Activated naive CD8-positive, alpha-beta T cell (primary cell): Measurements from ENCODE around the gene KRTAP5-4.
A peak's percentile ranks its signal among the peaks of the same experiment; 100 is the strongest.
"Not testable (repeated sequence)": the region's sequence is repeated elsewhere in the genome, so short reads cannot be mapped to it uniquely, and the experiment has no call there.

Experiments used
- H3K27ac Mint-ChIP-seq: one replicate; pipeline ENCODE4 v1.8.0; 2021; ENCODE audit warnings: mixed read lengths
- H3K27me3 Mint-ChIP-seq: one replicate; pipeline ENCODE4 v1.8.0; 2021; ENCODE audit warnings: mixed read lengths
- H3K36me3 Mint-ChIP-seq: one replicate; pipeline ENCODE4 v1.8.0; 2021; ENCODE audit warnings: mixed read lengths
- H3K4me1 Mint-ChIP-seq: one replicate; pipeline ENCODE4 v1.8.0; 2021; ENCODE audit warnings: low read depth, mixed read lengths
- H3K4me3 Mint-ChIP-seq: one replicate; pipeline ENCODE4 v1.8.0; 2021; ENCODE audit warnings: mild to moderate bottlenecking, mixed read lengths
- H3K9me3 Mint-ChIP-seq: one replicate; pipeline ENCODE4 v1.8.0; 2021; ENCODE audit warnings: low read depth, mixed read lengths

The KRTAP5-4 gene

GRCh38 chr11:1584661-1585370 lies 37.1 kb downstream of the KRTAP5-4 start, which contains the start of gene KRTAP5-1:
KRTAP5-1 (minus strand) TSS chr11:1585283; CDS start chr11:1585249, 34 bp downstream.
- H3K27me3 Mint-ChIP-seq, H3K27ac Mint-ChIP-seq, H3K9me3 Mint-ChIP-seq, H3K36me3 Mint-ChIP-seq, H3K4me3 Mint-ChIP-seq: not testable (repeated sequence)
- peaks cover 21% of the 10 kb centered on the region for H3K4me1 Mint-ChIP-seq

GRCh38 chr11:1582909-1583308 lies 39.0 kb downstream of the KRTAP5-4 start:
- H3K4me1 Mint-ChIP-seq, result peaks cover 12% of the 10 kb centered on the region
- H3K27me3 Mint-ChIP-seq, result not testable (repeated sequence)

DNA sequence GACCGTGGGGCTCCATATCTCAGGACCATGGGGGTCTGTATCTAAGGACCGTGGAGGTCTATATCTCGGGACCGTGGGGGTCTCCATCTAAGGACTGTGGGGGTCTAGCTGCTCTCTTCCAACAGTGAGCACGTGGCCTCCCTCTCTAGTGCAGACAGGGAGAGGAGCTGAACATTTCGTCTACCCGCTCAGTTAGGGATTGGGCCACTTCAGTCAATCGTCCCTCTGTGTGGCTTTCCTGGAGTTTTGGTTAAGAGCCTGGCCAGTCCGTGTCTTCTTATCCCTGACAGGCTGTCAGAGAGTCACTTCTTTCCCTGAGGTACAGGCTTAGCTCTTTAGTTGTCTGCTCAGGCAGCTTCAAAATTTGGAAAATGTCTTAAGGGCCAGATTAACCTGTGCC lies 40.0 kb downstream of the KRTAP5-4 start:
- peaks cover 2% of the 10 kb centered on the region for H3K27me3 Mint-ChIP-seq
- H3K9me3 Mint-ChIP-seq, result peaks cover 8% of the 10 kb centered on the region
- no peak overlapping the region for H3K4me3 Mint-ChIP-seq
- H3K36me3 Mint-ChIP-seq, result peaks cover 3% of the 10 kb centered on the region
- no peak overlapping the region for H3K27ac Mint-ChIP-seq
- peaks cover 12% of the 10 kb centered on the region for H3K4me1 Mint-ChIP-seq

More at GRCh38 chr11:1582909-1583308, 39.0 kb downstream of the KRTAP5-4 start:
- H3K36me3 Mint-ChIP-seq, H3K27ac Mint-ChIP-seq, H3K4me3 Mint-ChIP-seq, H3K9me3 Mint-ChIP-seq: not testable (repeated sequence)

DNA sequence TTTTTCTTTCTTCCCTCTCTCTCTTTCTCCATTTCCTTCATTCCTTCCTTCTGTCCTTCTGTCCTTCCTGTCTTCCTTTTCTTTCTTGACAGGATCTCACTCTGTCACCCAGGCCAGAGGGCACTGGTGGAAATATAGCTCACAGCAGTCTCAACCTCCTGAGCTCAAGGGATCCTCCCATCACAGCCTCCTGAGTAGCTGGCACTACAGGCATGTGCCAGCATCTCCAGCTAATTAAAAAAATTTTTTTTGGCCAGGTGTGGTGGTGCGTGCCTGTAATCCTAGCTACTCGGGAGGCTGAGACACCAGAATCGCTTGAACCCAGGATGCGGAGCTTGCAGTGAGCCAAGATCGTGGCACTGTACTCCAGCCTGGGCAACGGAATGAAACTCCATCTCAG lies 45.1 kb downstream of the KRTAP5-4 start:
- peaks cover 3% of the 10 kb centered on the region for H3K36me3 Mint-ChIP-seq
- H3K27ac Mint-ChIP-seq, result no peak overlapping the region
- H3K4me3 Mint-ChIP-seq, result no peak overlapping the region
- H3K9me3 Mint-ChIP-seq, result peaks cover 8% of the 10 kb centered on the region
- H3K4me1 Mint-ChIP-seq, result peaks cover 8% of the 10 kb centered on the region
- peaks cover 1% of the 10 kb centered on the region for H3K27me3 Mint-ChIP-seq

GRCh38 chr11:1575756-1576155 lies 46.2 kb downstream of the KRTAP5-4 start:
- not testable (repeated sequence) for H3K27ac Mint-ChIP-seq, H3K9me3 Mint-ChIP-seq, H3K36me3 Mint-ChIP-seq, H3K27me3 Mint-ChIP-seq
- peaks cover 10% of the 10 kb centered on the region for H3K4me1 Mint-ChIP-seq
- peak overlapping the region; percentile 49 for H3K4me3 Mint-ChIP-seq

- Mint-ChIP-seq H3K9me3 (peaks cover 8% of the 10 kb centered on the region), H3K4me3 (peak overlapping the region; percentile 49), H3K4me1 (peaks cover 14% of the 10 kb centered on the region), H3K36me3 (peaks cover 3% of the 10 kb centered on the region), H3K27ac (no peak overlapping the region), H3K27me3 (peaks cover 1% of the 10 kb centered on the region)
Measured at GRCh38 chr11:1574933-1575242, 47.0 kb downstream of the KRTAP5-4 start.

DNA sequence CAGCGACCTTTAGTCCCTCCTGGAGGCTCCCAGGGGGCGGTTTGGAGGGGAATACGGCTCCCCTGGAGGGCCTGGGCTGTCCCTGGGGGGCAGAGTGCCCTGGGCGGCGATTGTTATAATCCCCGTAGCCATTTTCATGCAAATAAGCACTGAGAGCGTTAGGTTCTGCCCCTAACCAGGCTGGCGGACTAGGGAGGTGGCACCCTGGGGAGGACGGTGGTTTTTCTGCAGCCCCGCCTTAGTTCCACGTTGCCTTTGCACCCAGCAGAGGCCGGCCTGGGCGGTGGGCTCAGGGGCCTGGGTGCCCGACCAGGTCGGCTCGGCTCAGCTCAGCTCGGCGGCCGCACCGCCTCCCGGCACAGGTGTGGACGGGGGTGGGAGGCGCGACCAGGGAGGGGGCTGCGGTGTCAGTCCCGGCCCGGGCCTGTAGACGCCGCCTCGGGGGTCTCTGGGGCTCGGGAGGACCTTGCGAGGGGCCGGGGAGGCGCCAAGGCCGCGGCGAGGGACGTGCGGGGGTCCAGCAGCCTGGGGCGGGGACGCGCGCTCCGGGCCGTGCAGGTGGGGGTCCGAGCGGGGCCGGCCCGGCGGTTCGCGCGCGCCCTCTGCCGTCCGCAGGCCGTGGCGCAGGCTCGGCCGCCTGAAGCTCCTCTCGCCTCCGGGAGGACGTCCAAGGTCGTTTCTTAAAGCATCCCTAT lies 47.6 kb downstream of the KRTAP5-4 start:
- Mint-ChIP-seq H3K36me3 (peaks cover 3% of the 10 kb centered on the region), H3K4me1 (peaks cover 17% of the 10 kb centered on the region), H3K27me3 (peaks cover 1% of the 10 kb centered on the region), H3K27ac (no peak overlapping the region), H3K4me3 (peak overlapping the region; percentile 77), H3K9me3 (peaks cover 8% of the 10 kb centered on the region)

DNA sequence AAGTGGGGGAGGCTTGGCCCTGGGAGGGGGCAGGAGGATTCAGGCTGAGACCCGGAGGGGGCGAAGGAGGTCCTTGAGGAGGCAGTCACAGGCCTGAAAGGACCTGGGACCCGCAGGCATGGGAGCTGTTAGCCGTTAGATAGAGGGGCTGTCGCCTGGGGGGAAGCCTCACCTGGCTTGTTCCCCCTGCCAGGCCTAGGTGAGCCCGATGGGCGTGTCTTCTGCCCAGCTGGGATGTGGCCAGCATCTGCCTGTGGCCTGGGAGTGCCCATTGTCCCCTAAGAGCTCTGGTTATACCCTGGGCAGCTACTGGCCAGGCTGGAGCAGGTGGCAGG lies 48.1 kb downstream of the KRTAP5-4 start:
- H3K27ac Mint-ChIP-seq, result no peak overlapping the region

DNA sequence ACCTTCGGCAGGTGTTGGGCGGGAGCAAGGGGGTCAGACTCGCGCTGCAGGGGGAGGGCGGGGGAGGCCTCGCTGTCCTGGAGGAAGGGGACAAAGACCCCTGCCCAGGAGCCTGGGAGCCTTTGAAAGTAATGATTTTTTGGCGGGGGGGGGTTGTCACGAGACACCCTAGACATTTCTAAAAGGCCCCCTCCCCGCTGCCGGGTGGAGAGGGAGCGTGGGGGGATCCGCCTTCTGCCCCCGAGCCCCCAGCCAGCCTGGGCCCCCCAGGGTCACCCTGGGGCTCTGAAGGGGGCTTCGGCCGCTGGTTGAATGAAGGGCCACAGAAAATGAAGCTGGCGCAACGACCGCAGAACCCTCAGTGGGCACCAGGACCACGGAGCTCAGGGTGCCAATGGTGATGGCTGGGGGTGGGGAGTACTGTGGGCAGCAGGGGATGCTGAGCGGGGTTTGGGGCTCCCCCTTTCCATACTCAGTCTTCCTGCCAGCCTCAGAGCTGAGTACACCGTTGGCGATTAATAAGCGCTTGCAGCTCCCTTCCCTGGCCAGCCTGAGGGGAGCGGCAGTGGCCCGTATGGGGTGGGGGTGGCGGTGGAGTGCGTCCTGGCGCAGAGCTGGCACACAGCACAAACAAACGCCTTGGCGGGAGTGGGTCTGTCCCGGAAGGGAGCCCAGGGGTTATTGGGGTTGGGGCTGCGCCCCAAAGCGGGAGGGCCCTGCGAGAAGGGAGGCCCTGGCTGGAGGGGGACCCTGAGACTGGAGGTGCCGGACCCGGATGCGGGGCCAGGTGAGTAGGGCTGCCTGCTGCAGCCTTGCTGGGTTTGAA lies 48.6 kb downstream of the KRTAP5-4 start:
- Mint-ChIP-seq H3K27ac (no peak overlapping the region), H3K9me3 (peaks cover 3% of the 10 kb centered on the region), H3K27me3 (peaks cover 1% of the 10 kb centered on the region), H3K4me3 (peak overlapping the region; percentile 77), H3K4me1 (peaks cover 20% of the 10 kb centered on the region), H3K36me3 (peaks cover 3% of the 10 kb centered on the region)

More for the DNA sequence above, 48.1 kb downstream of the KRTAP5-4 start:
- peaks cover 6% of the 10 kb centered on the region for H3K9me3 Mint-ChIP-seq
- H3K27me3 Mint-ChIP-seq, result peaks cover 1% of the 10 kb centered on the region
- H3K4me3 Mint-ChIP-seq, result peak overlapping the region; percentile 77
- peaks cover 3% of the 10 kb centered on the region for H3K36me3 Mint-ChIP-seq
- peaks cover 20% of the 10 kb centered on the region for H3K4me1 Mint-ChIP-seq

GRCh38 chr11:1572197-1573076 lies 49.5 kb downstream of the KRTAP5-4 start, which contains the start of gene DUSP8:
DUSP8 (minus strand) TSS chr11:1572271; CDS start chr11:1565826, 6,445 bp downstream.
- Mint-ChIP-seq H3K4me3 (peak within 1 kb of the TSS; percentile 47), H3K27ac (no peak within 1 kb of the TSS), H3K4me1 (peaks cover 20% of the 10 kb centered on the region), H3K9me3 (no peaks in the 10 kb centered on the region), H3K27me3 (peaks cover 1% of the 10 kb centered on the region), H3K36me3 (no peaks in the 10 kb centered on the region)

DNA sequence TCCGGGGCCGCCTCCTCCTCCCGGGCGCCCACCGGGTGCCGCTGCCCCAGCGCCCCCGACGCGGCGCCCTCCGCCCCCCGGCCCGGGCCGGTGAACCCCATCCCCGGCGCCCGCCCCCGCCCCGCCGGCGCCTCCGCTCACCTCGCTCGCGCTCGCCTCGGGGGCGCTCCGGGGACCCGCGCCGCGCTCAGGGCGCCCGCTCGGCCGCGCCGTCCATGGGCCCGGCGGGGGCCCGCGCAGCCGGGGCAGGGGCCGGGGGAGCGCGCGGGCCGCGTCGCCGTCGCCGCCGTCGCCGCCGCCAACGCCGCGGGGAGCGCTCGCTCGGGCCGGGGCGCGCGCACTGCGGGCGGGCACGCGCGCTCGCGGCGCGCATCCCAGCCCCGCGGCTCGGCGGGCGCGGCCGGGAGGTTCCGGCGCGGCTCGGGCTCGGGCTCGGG lies 50.2 kb downstream of the KRTAP5-4 start:
- Mint-ChIP-seq H3K4me3 (no peak overlapping the region), H3K27ac (no peak overlapping the region), H3K27me3 (peaks cover 1% of the 10 kb centered on the region), H3K36me3 (no peaks in the 10 kb centered on the region), H3K4me1 (peaks cover 20% of the 10 kb centered on the region), H3K9me3 (no peaks in the 10 kb centered on the region)
